ENCODE measurements around the gene BRCA2.

Gene BRCA2

DNA sequence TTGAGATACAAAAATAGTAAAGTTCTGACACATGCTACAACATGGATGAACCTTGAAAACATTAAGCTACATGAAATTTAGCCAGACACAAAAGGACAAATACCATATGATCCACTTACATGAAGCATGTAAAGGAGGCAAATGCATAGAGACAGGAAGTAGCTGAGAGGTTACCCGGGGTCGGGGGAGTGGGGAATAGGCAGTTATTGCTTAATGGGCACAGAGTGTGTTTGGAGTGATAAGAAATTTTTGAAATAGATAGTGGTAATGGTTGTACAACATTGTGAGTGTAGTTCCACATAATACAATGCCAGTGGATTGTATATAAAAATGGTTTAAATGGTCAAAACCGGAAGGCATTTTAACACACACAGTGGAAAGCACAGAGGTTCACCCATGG is 108.3 kb downstream of the BRCA2 start:
- peak overlapping the region; percentile 91 for H3K4me2 ChIP-seq (ENCODE audit: low read depth, low read length, poor library complexity, severe bottlenecking)
- H2AFZ ChIP-seq (ENCODE audit: low read length): no peak overlapping the region
- no peaks in the 10 kb centered on the region for H3K9me2 ChIP-seq (replicated peaks; ENCODE audit: low read depth, low read length)
- peaks cover 3% of the 10 kb centered on the region; the same call in 1 of the 2 replicates for H3F3A ChIP-seq (ENCODE audit: low read depth)
- no peaks in the 10 kb centered on the region for H3K27me3 ChIP-seq (ENCODE audit: insufficient read depth, low read length, poor library complexity, severe bottlenecking)
- H3K9ac ChIP-seq (ENCODE audit: low read depth, low read length, poor library complexity, severe bottlenecking): peak overlapping the region; percentile 81
- peaks cover 8% of the 10 kb centered on the region; the same call in 1 of the 2 replicates for H3K36me3 ChIP-seq (ENCODE audit: insufficient read depth, low read length)
- peaks cover 70% of the 10 kb centered on the region for H3K79me2 ChIP-seq (ENCODE audit: insufficient read depth, low read length)
- TF ChIP-seq, protein P1, sequence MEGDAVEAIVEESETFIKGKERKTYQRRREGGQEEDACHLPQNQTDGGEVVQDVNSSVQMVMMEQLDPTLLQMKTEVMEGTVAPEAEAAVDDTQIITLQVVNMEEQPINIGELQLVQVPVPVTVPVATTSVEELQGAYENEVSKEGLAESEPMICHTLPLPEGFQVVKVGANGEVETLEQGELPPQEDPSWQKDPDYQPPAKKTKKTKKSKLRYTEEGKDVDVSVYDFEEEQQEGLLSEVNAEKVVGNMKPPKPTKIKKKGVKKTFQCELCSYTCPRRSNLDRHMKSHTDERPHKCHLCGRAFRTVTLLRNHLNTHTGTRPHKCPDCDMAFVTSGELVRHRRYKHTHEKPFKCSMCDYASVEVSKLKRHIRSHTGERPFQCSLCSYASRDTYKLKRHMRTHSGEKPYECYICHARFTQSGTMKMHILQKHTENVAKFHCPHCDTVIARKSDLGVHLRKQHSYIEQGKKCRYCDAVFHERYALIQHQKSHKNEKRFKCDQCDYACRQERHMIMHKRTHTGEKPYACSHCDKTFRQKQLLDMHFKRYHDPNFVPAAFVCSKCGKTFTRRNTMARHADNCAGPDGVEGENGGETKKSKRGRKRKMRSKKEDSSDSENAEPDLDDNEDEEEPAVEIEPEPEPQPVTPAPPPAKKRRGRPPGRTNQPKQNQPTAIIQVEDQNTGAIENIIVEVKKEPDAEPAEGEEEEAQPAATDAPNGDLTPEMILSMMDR (conservative IDR thresholded peaks at IDR 0.05; ENCODE audit: low read length): no peak
- no peak for TF ChIP-seq EZH2phosphoT487 (IDR thresholded peaks at IDR 0.05; ENCODE audit: borderline replicate concordance)
- H4K20me1 ChIP-seq (ENCODE audit: insufficient read depth, low read length, poor library complexity, severe bottlenecking): peaks cover 19% of the 10 kb centered on the region
- no peaks in the 10 kb centered on the region; the same call in 1 of the 2 replicates for H3K9me3 ChIP-seq (ENCODE audit: insufficient read depth, low read depth, low read length)
- peak overlapping the region; percentile 95 for H3K4me3 ChIP-seq (ENCODE audit: low read length, poor library complexity, severe bottlenecking)
- peaks cover 44% of the 10 kb centered on the region for H3K4me1 ChIP-seq (ENCODE audit: insufficient read depth, low read length, poor library complexity, severe bottlenecking)

DNA sequence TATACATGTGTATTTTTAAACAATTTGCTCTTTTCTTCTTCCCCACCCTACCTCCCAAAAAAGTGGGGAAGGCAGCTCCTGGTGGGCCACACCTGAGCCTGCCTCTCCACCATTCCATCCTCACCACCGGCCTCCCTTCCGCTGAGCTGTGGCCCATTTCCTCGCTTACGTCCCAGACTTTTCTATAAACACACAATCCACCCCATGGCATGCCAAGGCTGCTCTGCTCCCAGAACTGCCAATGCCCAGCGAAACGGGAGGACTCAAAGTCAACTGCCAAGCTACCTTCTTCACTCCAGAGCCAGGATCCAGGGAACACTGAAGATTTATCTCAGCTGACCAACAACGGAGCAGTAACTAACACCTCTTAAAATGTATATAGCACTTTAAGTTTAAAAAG is 109.8 kb downstream of the BRCA2 start:
- Histone ChIP-seq H3K4me2 (ENCODE audit: low read depth, low read length, poor library complexity, severe bottlenecking) (peak overlapping the region; percentile 91), H3K4me3 (ENCODE audit: low read length, poor library complexity, severe bottlenecking) (peak overlapping the region; percentile 95), H3K79me2 (ENCODE audit: insufficient read depth, low read length) (peaks cover 66% of the 10 kb centered on the region)

DNA sequence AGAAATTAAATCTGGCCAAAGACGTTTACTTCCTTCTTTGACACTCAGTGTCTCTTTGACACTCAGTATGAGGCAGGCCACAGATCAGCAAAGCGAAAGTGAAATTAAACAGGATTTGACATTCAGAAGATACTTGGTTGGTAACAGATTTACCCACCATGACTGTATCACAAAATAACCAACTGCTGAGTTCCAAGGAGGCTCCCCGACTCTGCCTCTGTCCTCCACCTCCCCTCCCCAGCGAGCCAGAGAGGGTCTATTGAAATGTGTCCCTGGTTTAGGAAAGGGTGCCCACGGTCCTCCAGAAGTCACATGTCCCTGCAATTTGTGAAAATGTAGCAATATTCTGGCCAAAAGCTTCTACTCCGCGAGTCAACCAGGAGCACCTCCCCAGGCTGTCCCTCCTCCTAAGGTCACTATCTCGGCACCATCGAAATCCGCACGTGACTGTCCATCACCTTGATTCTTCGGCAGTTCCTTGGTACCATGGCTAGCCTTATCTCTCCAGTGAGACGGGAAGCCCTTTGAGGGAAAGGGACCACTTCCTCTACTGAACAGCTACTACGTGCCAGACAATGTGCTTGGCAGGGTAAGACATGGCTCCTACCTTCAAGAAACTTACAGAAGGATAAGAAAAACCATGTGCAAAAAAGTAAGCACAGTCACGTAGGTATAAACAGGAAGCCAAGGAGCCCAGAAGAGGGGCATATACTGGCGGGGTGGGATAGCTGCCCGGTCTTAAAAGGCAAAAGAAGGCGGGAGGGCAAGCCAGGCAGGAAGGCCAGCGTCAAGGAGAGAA is 111.1 kb downstream of the BRCA2 start:
- Histone ChIP-seq H3K36me3 (ENCODE audit: insufficient read depth, low read length) (no peaks in the 10 kb centered on the region), H3K9me3 (ENCODE audit: insufficient read depth, low read depth, low read length) (no peaks in the 10 kb centered on the region), H3F3A (ENCODE audit: low read depth) (peaks cover 5% of the 10 kb centered on the region; the same call in 1 of the 2 replicates), H3K27me3 (ENCODE audit: insufficient read depth, low read length, poor library complexity, severe bottlenecking) (no peaks in the 10 kb centered on the region), H3K4me1 (ENCODE audit: insufficient read depth, low read length, poor library complexity, severe bottlenecking) (peaks cover 53% of the 10 kb centered on the region), H2AFZ (ENCODE audit: low read length) (peak overlapping the region; percentile 85), H4K20me1 (ENCODE audit: insufficient read depth, low read length, poor library complexity, severe bottlenecking) (peaks cover 19% of the 10 kb centered on the region), H3K9ac (ENCODE audit: low read depth, low read length, poor library complexity, severe bottlenecking) (peak overlapping the region; percentile 81), H3K79me2 (ENCODE audit: insufficient read depth, low read length) (peaks cover 61% of the 10 kb centered on the region), H3K4me2 (ENCODE audit: low read depth, low read length, poor library complexity, severe bottlenecking) (peak overlapping the region; percentile 91), H3K9me2 (replicated peaks; ENCODE audit: low read depth, low read length) (no peaks in the 10 kb centered on the region), H3K4me3 (ENCODE audit: low read length, poor library complexity, severe bottlenecking) (peak overlapping the region; percentile 95)
- no peak for TF ChIP-seq EZH2phosphoT487 (IDR thresholded peaks at IDR 0.05; ENCODE audit: borderline replicate concordance)
- TF ChIP-seq, protein P1 (conservative IDR thresholded peaks at IDR 0.05; ENCODE audit: low read length): no peak

More for the DNA sequence above, 109.8 kb downstream of the BRCA2 start:
- peak overlapping the region; percentile 81 for H3K9ac ChIP-seq (ENCODE audit: low read depth, low read length, poor library complexity, severe bottlenecking)
- TF ChIP-seq, protein P1 (conservative IDR thresholded peaks at IDR 0.05; ENCODE audit: low read length): no peak
- TF ChIP-seq EZH2phosphoT487 (IDR thresholded peaks at IDR 0.05; ENCODE audit: borderline replicate concordance): no peak
- H2AFZ ChIP-seq (ENCODE audit: low read length): no peak overlapping the region
- H3K4me1 ChIP-seq (ENCODE audit: insufficient read depth, low read length, poor library complexity, severe bottlenecking): peaks cover 49% of the 10 kb centered on the region
- no peaks in the 10 kb centered on the region; the same call in 1 of the 2 replicates for H3K9me3 ChIP-seq (ENCODE audit: insufficient read depth, low read depth, low read length)
- peaks cover 19% of the 10 kb centered on the region for H4K20me1 ChIP-seq (ENCODE audit: insufficient read depth, low read length, poor library complexity, severe bottlenecking)
- H3K9me2 ChIP-seq (replicated peaks; ENCODE audit: low read depth, low read length): no peaks in the 10 kb centered on the region
- H3K27me3 ChIP-seq (ENCODE audit: insufficient read depth, low read length, poor library complexity, severe bottlenecking): no peaks in the 10 kb centered on the region
- H3F3A ChIP-seq (ENCODE audit: low read depth): peaks cover 5% of the 10 kb centered on the region; the same call in 1 of the 2 replicates
- H3K36me3 ChIP-seq (ENCODE audit: insufficient read depth, low read length): peaks cover 2% of the 10 kb centered on the region; the same call in 1 of the 2 replicates
